Right kidney (tissue), 9 donors: ENCODE results near the gene OR1L6.

Experiments used
- DNase-seq: peaks from one replicate; pipeline ENCODE4 v3.0.0-alpha.2; 2016
- long read RNA-seq, 8 donors: transcript quantifications; one replicate each; lab custom pipeline, GENCODE V29; 2026

OR1L6 gene
- long read RNA-seq, donor 1 = 0 reads
- long read RNA-seq, donor 2 = 0 reads
- long read RNA-seq, donor 3 = 0 reads
- long read RNA-seq, donor 4 = 0 reads
- long read RNA-seq, donor 5 = 0 reads
- long read RNA-seq, donor 6 = 0 reads
- long read RNA-seq, donor 7 = 0 reads
- long read RNA-seq, donor 8 = 0 reads

- no peak for DNase-seq
These were observed at the start of gene OR1L6 for GRCh38 chr9:122742003-122742402. Gene OR1L6, plus strand, starts transcription at chr9:122742303. Its CDS starts 7,545 bp downstream, at chr9:122749848.

GRCh38 chr9:122695696-122696095, 46.4 kb upstream of the OR1L6 start:
- no peak for DNase-seq

- no peak for DNase-seq
These were observed 24.1 kb upstream of the OR1L6 start for GRCh38 chr9:122718038-122718437.

- no peak for DNase-seq
These were observed 22.9 kb upstream of the OR1L6 start for GRCh38 chr9:122719218-122719617.

- DNase-seq = no peak
These were observed 18.4 kb upstream of the OR1L6 start, which contains the start of gene OR1L4 for GRCh38 chr9:122723690-122724089. Gene OR1L4, plus strand, starts transcription at chr9:122723990. Its CDS starts 0 bp downstream, at chr9:122723990.

GRCh38 chr9:122754825-122755224, 12.7 kb downstream of the OR1L6 start:
- DNase-seq = no peak

GRCh38 chr9:122767817-122768216, 25.7 kb downstream of the OR1L6 start:
- no peak for DNase-seq

- no peak for DNase-seq
These were observed 34.9 kb downstream of the OR1L6 start for GRCh38 chr9:122777052-122777451.

GRCh38 chr9:122777935-122778627, 36.0 kb downstream of the OR1L6 start:
- no peak for DNase-seq

GRCh38 chr9:122779181-122779580, 37.1 kb downstream of the OR1L6 start:
- DNase-seq = no peak

GRCh38 chr9:122780026-122780425, 37.9 kb downstream of the OR1L6 start:
- DNase-seq = no peak

- no peak for DNase-seq
These were observed 39.6 kb downstream of the OR1L6 start for GRCh38 chr9:122781671-122782070.

GRCh38 chr9:122785269-122785668, 43.2 kb downstream of the OR1L6 start:
- no peak for DNase-seq

GRCh38 chr9:122786338-122786737, 44.2 kb downstream of the OR1L6 start:
- no peak for DNase-seq

- DNase-seq = no peak
These were observed 46.7 kb downstream of the OR1L6 start, which contains the start of gene OR5C1 for GRCh38 chr9:122788831-122789230. Gene OR5C1, plus strand, starts transcription at chr9:122788933. Its CDS starts 0 bp downstream, at chr9:122788933.

GRCh38 chr9:122789256-122790046, 47.3 kb downstream of the OR1L6 start:
- DNase-seq = no peak

- DNase-seq = no peak
These were observed 50.0 kb downstream of the OR1L6 start for GRCh38 chr9:122791872-122792669.

- no peak for DNase-seq
These were observed 55.4 kb downstream of the OR1L6 start for GRCh38 chr9:122797316-122798063.
